AG04450 (cell line): ENCODE data around the gene KIAA1217. TPM values are rescaled to one million over a fixed set of nuclear protein-coding genes. Genes with fewer than 3 reads are reported as not detected.

Source experiments
- CTCF ChIA-PET: fragments of 300-600, 350-600 bp; formaldehyde crosslinking; extraction: SDS; loops from one replicate; lab custom pipeline; 2022; ENCODE audit warnings: antibody characterized with exemption, inconsistent platforms; lab: Charles Lee
- POLR2A ChIA-PET: fragments of 350-600 bp; formaldehyde crosslinking; extraction: SDS; loops from one replicate; lab custom pipeline; 2021; ENCODE audit warnings: antibody characterized with exemption, inconsistent platforms; lab: Yijun Ruan, JAX
- DNase-seq: peaks from one replicate; pipeline ENCODE4 v3.0.0-alpha.2; 2011; ENCODE audit warnings: low read depth, low spot score
- H3K27ac ChIP-seq: one replicate; pipeline ENCODE4 v1.5.1; 2012; ENCODE audit warnings: low read depth, low read length, control low read depth
- H3K27me3 ChIP-seq: one replicate; pipeline ENCODE4 v1.6.0; 2012; ENCODE audit warnings: low read length; ENCODE audit not compliant: control insufficient read depth, insufficient read depth
- H3K4me3 ChIP-seq: 2 replicates; pipeline ENCODE4 v1.5.1; 2011; ENCODE audit warnings: mild to moderate bottlenecking, low read depth, low read length, control low read depth
- H3K9me3 ChIP-seq: 2 replicates; pipeline ENCODE4 v1.5.1; 2012; ENCODE audit warnings: low read length; ENCODE audit not compliant: control insufficient read depth, insufficient read depth
- polyA plus RNA-seq: library from polyadenylated mRNA; depleted of rRNA; stranded (reverse); fragments of >200 nt; gene quantifications from 2 replicates; pipeline ENCODE4 v1.2.3, GENCODE V29; 2011
- TF ChIP-seq, protein P1 (sequence below): IDR thresholded peaks from 2 replicates; pipeline ENCODE4 v1.5.1; 2011; ENCODE audit warnings: low read depth, low read length, control low read depth, inconsistent platforms

The KIAA1217 gene
- polyA plus RNA-seq, 1 experiment: 5.4 TPM

- ChIA-PET CTCF (interaction anchor here (0.6 kb wide), 1 partner anchor 153 kb away, joined by 5 read pairs; no protein-coding TSS in a partner anchor), POLR2A (no interaction called here)
- no peak for DNase-seq
- Histone ChIP-seq H3K27me3 (peaks cover 2% of the 10 kb centered on the region), H3K27ac (no peak overlapping the region), H3K9me3 (no peaks in the 10 kb centered on the region), H3K4me3 (no peak overlapping the region)
- TF ChIP-seq, protein P1, sequence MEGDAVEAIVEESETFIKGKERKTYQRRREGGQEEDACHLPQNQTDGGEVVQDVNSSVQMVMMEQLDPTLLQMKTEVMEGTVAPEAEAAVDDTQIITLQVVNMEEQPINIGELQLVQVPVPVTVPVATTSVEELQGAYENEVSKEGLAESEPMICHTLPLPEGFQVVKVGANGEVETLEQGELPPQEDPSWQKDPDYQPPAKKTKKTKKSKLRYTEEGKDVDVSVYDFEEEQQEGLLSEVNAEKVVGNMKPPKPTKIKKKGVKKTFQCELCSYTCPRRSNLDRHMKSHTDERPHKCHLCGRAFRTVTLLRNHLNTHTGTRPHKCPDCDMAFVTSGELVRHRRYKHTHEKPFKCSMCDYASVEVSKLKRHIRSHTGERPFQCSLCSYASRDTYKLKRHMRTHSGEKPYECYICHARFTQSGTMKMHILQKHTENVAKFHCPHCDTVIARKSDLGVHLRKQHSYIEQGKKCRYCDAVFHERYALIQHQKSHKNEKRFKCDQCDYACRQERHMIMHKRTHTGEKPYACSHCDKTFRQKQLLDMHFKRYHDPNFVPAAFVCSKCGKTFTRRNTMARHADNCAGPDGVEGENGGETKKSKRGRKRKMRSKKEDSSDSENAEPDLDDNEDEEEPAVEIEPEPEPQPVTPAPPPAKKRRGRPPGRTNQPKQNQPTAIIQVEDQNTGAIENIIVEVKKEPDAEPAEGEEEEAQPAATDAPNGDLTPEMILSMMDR: no peak
These were observed 196.7 kb downstream of the KIAA1217 start for GRCh38 chr10:24405635-24406034.

GRCh38 chr10:24406809-24407483, 198.0 kb downstream of the KIAA1217 start:
- no peak for DNase-seq
- ChIA-PET CTCF (interaction anchor here (2.1 kb wide), 1 partner anchor 11 kb away, joined by 7 read pairs; no protein-coding TSS in a partner anchor), POLR2A (no interaction called here)

DNA sequence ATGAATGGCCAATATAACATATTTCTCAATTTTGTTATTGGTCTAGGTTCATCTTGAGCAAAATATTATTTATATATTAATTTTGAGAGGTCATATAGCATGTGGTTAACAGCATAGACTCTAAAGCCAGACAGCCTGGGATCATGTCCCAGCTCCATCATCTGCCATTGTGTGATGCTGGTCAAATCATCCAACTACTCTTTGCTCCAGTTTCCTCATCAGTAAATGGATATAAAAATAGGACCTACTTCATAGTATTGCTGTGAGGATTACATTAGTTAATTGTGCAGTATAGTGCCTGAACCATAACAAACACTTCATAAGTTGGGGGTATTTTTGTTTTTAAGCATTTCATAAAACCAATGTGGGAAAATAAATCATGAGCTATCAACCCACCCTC, 199.0 kb downstream of the KIAA1217 start:
- no peak overlapping the region for H3K27ac ChIP-seq
- ChIA-PET POLR2A (no interaction called here), CTCF (interaction anchor here (2.1 kb wide), 1 partner anchor 10 kb away, joined by 7 read pairs; no protein-coding TSS in a partner anchor)
- DNase-seq: no peak
- H3K27me3 ChIP-seq: peaks cover 4% of the 10 kb centered on the region
- no peaks in the 10 kb centered on the region for H3K9me3 ChIP-seq
- H3K4me3 ChIP-seq: no peak overlapping the region
- TF ChIP-seq, protein P1: no peak

More at GRCh38 chr10:24406809-24407483, 198.0 kb downstream of the KIAA1217 start:
- Histone ChIP-seq H3K9me3 (no peaks in the 10 kb centered on the region), H3K4me3 (no peak overlapping the region), H3K27me3 (peaks cover 2% of the 10 kb centered on the region), H3K27ac (no peak overlapping the region)
- TF ChIP-seq, protein P1: no peak

DNA sequence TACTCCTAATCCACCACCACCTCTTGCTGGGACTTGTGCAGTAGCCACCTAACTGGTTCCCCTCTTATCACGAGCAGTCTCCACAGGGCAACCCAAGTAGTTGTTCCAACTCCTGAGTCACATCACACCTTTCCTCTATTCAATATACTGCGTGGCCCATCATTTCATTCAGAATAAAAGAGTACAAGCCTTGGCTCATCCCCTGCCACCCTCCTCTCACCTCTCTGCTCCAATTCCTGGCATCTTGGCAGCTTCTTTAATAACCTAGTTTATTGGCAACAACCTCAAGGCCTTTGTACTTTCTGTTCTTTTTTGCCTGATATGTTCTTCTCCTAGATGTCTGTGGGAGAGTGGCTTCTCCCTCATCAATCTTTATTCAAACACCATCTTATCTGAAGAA, 199.4 kb downstream of the KIAA1217 start:
- H3K9me3 ChIP-seq: no peaks in the 10 kb centered on the region; the same call in 1 of the 2 replicates
- TF ChIP-seq, protein P1: no peak
- CTCF ChIA-PET: interaction anchor here (2.1 kb wide), 1 partner anchor 10 kb away, joined by 7 read pairs; no protein-coding TSS in a partner anchor
- H3K27ac ChIP-seq: no peak overlapping the region
- H3K27me3 ChIP-seq: peaks cover 4% of the 10 kb centered on the region
- no peak overlapping the region for H3K4me3 ChIP-seq
- POLR2A ChIA-PET: no interaction called here
- DNase-seq: no peak

DNA sequence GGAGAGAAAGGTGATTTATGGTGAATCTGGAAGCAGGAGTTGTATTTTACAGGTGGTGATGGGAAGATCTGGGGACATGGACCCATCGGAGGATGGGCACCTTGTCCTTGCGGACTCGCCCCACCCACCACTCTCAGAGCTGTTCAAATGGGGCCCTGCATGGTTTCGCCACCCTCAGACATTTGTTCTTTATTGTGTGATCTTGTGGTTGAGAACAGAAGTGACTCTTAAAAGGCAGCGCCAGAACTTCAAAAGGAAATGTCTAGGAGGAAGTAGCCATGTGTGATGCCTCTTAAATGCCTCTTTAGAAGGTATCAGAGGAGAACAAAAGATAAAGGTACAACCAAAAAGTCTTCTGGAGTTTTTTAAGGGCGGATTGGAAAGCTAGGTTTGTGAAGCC, 205.7 kb downstream of the KIAA1217 start:
- H3K27ac ChIP-seq: no peak overlapping the region
- no peak overlapping the region for H3K4me3 ChIP-seq
- POLR2A ChIA-PET: no interaction called here
- no peaks in the 10 kb centered on the region; the same call in 1 of the 2 replicates for H3K9me3 ChIP-seq
- TF ChIP-seq, protein P1: no peak
- no peak for DNase-seq
- CTCF ChIA-PET: interaction anchor here (0.7 kb wide), 1 partner anchor 55 kb away, joined by 3 read pairs; no protein-coding TSS in a partner anchor
- H3K27me3 ChIP-seq: peaks cover 2% of the 10 kb centered on the region
